GM21529 (cell line): ENCODE measurements around the gene TCEA2.

Experiments
- ATAC-seq: cut with Tn5 transposase; IDR thresholded peaks from one replicate; pipeline ENCODE4 v1.9.1; 2021; ENCODE audit not compliant: unreplicated experiment

Gene TCEA2

DNA sequence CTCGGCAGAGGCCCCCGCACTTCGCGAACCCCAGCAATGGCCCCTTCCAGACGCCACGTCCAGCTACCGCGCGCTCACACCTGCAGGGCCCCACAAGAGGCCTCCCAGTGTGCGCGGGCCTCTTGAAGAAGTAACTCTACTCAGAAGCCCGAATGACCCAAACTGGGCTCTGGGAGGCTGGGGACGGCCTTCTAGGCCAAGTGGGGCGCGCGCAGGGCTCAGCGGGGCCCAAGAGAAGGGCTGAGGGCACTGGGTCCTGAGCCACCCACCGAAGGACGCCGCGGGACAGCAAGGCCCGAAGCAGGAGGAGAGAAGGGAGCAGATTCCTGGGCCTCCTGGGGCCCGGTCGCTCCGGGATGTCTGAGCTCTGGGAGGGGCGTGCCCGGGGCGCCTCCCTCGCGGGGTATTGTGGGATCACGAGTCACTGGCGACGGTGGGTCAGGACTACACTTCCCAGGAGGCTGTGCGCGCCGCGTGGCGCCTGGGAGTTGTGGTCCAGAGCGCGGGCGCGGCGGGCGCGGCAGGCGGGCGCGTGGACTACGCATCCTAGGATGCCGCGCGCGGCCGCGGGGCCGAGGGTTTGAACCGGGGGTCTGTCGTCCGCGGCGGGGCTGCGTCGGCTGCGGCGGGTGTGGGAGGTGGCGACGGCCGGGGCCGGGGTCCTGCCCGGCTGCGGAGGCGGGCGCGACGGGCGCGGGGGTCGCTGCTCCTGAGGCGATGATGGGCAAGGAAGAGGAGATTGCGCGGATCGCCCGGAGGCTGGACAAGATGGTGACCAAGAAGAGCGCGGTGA lies at the start of gene TCEA2:
TCEA2 (plus strand) TSS at position 603 of the 793 bp plus-strand sequence; CDS start at position 718, 115 bp downstream.
- peak; percentile 79 for ATAC-seq

GRCh38 chr20:64015635-64016034 lies 47.4 kb upstream of the TCEA2 start:
- ATAC-seq, result no peak

GRCh38 chr20:64021124-64021975 lies 41.6 kb upstream of the TCEA2 start:
- ATAC-seq, result no peak

- ATAC-seq, result no peak
Measured at GRCh38 chr20:64022671-64023360, 40.2 kb upstream of the TCEA2 start.

DNA sequence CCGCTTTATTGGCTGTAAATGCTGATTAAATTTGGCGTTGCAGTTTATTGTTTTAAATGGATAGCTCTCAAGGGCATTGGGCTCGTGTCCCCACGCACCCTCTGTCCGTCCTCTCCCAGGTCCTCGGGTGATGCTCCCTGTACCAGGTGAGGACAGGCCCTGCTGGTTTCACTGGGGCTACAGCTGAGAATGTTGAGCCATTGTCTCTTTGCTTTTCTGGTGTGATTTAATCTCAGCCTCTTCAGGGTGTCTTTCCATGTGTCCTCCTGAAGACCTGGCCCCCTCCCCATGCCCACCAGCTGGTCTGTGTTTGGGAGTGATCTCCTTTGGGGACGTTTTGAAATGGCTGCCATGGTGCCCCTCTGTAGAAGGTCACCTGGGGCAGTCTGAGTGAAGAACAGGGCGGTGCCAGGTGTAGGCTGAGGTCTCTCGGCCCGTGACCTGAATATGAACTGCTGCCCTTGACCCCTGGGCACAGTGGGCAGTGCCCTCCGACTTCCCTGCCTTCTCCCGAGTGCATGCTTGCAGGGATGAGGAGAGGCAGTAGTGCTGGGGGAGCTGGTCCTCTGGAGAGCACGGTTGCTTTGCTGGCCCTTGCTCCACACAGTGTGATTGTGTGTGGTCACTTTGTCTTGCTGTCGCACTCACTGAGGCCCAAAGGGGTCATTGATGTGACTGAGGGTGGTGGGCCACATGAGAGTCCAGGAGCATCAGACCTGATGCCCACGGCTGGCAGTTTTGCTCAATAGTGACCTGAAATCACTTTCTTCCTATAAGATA lies 39.4 kb upstream of the TCEA2 start:
- no peak for ATAC-seq

- ATAC-seq, result no peak
Measured at GRCh38 chr20:64024141-64024990, 38.6 kb upstream of the TCEA2 start.

DNA sequence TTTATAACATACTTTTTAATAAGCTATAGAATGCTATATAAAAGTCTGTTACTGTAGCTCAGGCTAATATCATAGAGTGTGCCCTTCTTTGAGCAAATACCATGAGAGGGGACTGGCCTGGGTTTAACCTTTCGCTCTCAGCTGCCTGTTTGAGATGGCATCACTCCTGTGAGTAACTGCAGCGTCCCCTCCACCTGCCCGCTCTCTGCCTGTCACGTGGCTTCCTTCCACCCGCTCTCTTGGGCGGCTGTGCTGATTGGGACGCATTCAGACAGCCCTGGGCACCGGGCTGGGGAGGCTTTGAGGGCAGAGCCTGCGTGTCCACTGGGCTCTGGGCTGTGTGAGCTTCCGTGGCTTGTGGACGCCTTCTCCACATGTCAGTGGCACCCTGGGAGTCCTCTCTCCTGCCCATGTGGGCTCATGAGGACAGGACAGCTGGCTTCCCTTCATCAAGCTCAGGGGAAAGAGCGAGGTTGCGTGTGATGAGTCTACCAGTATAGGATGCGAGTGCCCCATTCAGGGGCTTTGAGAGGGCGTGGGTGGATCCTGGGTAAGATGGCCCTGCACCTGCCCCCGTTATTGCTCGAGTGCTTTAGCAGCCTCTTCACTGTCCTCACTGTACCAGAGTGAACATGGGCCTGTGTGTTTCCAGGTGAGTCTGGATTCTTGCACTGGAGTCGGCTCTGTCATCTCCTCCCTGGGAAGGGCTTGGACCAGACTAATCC lies 37.7 kb upstream of the TCEA2 start:
- no peak for ATAC-seq

DNA sequence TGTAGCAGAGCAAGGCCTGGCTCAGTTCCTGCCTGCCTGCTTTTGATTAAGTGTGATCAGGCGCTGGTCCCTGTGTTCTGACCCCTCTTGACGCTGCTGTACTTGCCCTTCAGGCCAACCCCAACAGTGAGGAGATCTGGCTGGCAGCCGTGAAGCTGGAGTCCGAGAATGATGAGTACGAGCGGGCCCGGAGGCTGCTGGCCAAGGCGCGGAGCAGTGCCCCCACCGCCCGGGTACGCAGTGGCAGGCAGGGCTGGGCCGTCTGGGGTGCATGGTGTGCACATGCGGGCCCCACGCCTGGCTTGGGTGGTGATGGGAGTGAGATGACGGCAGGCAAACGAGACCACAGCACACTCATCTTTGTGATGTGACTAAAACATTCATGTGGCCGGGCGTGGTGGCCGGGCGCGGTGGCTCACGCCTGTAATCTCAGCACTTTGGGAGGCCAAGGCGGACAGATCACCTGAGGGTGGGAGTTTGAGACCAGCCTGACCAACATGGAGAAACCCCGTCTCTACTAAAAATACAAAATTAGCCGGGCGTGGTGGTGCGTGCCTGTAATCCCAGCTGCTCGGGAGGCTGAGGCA lies 37.1 kb upstream of the TCEA2 start:
- no peak for ATAC-seq

DNA sequence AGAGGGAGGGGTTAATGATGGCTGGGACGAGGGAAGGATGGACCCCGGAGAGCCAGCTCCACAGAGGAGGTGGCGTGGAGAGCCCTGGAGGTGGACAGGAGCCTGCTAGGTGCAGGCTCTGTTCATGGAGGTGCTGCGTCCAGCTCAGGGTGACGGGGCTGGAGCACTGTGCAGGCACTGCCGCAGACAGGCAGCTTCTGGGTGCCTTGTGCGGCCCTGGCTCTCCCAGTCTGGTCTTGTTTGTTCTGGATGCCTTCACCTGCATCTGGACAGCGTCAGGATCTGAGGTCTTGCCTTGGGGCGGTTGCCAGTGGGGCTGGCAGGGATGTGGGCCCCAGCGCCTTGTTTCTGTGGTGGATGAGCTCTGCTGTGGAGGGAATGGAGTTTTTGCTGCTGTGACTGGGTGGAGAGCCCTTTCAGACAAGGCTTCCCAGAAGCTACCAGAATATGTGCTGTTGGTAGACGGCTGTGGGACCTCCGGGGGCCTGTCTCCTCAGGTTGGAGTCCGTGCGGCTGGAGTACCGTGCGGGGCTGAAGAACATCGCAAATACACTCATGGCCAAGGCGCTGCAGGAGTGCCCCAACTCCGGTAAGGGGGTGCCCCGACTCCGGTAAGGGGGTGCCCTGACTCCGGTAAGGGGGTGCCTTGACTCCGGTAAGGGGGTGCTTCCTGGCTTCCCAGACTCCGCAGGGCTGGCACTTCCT lies 34.9 kb upstream of the TCEA2 start:
- no peak for ATAC-seq

DNA sequence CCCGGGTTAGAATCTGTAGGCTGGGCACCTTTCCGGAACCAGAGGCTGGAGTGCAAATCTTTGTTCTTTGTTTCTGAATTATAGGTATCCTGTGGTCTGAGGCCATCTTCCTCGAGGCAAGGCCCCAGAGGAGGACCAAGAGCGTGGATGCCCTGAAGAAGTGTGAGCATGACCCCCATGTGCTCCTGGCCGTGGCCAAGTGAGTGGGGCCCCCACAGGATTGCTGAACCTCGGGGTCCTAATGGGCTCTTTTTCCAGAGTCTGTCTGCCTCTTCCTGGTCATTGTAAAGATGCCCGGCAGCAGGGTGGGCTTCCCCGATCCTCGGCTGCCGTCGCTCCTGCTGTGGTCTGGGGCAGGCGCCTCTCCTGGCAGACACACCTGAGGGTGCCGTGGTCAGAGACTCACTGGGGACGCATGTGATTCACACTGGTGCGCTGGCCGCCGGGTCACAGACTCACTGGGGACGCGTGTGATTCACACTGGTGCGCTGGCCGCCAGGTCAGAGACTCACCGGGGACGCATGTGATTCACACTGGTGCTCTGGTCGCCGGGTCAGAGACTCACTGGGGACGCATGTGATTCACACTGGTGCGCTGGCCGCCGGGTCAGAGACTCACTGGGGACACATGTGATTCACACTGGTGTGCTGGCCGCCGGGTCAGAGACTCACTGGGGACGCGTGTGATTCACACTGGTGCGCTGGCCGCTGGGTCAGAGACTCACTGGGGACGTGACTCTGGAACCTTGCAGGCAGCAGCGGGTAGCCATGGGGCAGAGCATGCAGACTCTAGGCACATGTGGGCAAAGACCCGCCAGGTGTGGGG lies 33.5 kb upstream of the TCEA2 start:
- no peak for ATAC-seq

DNA sequence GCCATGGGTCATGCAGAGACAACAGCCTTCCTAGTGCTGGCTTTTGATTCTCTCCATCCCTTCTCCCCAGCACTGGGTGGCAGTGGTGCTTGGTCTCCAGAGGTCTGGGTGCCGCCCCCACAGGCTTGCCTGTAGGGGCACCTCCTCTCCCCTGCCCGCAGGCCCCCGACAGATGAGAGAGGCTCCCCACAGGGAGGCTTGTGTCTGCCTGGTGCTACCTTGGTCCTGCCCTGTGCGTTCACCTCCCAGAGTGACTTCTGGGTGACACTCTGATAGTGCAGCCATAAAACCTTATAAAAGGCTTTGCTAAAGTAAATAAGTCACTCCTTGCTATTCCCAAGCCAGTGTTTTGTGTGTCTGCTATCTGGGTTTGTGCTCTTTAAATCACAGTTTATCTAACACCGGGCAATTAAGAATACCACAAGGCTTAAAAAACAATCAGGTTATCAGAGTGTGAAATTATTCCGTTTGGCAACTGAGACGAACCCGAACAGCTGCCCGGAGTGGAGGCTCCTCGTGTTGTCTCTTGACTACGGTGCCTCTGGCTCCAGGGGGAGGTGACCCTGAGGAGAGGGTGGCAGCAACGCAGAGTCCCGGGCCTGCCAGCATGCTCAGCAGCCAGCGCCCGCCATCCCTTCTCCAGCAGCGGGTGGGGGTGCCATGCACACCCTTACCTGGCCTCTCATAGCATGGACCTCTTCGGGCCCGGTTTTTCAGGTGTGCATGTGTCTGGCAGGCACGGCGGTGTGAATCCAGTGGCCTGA lies 32.4 kb upstream of the TCEA2 start:
- ATAC-seq, result no peak

DNA sequence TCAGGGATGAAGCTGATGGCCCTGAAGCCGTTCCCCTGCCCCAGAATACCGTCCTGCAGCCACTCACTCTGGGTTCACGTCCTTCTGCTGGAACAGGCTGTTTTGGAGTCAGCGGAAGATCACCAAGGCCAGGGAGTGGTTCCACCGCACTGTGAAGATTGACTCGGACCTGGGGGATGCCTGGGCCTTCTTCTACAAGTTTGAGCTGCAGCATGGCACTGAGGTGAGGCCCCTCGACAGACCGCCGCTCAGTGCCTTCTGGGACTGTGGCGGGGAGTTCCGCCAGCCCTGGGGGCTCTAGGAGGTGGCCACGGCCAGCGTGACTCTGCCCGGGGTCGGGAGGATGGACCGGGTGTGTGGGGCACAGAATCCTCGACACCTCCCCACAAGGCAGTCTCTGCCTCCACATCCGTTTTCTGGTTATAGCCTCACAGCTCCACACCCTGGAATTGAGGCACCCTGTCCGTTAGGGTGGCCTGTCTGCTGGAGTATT lies 31.1 kb upstream of the TCEA2 start:
- no peak for ATAC-seq

DNA sequence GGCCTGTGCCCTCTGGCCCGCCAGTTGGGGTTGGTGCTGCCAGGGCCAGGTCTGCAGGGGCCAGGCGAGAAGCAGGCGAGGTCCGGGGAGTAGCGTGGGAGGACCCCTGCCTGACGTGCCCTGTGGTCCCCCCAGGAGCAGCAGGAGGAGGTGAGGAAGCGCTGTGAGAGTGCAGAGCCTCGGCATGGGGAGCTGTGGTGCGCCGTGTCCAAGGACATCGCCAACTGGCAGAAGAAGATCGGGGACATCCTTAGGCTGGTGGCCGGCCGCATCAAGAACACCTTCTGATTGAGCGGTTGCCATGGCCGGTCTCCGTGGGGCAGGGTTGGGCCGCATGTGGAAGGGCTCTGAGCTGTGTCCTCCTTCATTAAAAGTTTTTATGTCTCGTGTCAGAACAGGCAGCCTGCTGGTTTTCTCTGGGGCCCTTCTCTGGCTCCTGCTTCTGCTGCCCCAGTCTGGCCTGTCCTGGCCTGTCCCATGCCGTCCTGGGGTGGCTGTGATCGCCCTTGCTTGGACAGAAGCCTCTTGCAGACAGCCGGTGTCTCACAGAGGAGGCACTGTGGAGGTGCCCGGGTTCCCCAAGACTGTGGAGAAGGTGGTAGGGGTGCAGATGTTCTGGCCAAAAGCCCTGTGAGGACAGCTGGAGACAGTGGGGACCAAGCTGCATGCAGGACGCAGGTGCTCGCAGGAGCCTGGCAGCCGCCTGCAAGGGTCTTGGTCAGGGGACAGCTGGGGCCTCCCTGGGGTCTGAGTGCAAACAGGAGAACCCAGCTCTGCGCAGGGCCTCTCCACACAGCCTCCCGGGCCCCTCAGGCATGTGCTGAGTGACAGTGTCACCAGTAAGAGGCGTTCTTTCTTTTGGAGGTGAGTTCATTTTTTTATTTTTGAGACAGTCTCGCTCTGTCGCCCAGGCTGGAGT lies 30.0 kb upstream of the TCEA2 start:
- no peak for ATAC-seq

DNA sequence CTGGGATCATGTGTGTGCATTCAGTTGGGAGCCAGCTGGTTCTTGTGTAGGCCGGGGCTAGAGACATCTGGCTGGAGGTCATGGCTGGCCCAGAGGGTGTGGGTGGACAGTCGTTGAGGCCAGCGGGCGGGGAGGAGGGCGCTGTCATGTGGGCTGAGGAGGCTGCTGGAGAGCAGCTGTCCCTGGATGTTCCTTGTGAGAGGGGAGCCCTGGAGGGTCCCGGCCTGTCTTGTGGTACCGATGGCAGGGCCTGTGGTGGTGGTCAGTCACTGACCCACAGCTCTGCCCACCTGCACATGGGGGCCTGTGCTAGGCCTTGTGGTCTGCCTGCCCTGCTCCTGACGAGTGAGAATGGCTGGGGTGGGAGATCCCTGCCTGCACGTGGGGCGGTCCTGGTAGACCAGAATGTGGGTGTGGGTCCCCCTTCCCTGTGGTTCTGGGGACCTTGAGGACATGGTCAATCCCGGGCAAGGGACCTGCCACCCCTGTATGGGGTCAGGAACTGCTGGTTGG lies 29.0 kb upstream of the TCEA2 start:
- ATAC-seq, result no peak
